GM12874 (cell line): ENCODE measurements around the gene ROBO1.

Experiments used
- CTCF ChIP-seq: IDR thresholded peaks from 2 replicates; pipeline ENCODE4 v1.5.1; 2011; ENCODE audit warnings: low read depth, mild to moderate bottlenecking, control low read depth, low read length, moderate library complexity; ENCODE audit not compliant: insufficient read depth

The ROBO1 gene

GRCh38 chr3:78666470-78666800, 1101.4 kb downstream of the ROBO1 start:
- no peak for TF ChIP-seq CTCF

GRCh38 chr3:78665776-78666469, 1101.9 kb downstream of the ROBO1 start:
- TF ChIP-seq CTCF, result no peak

- no peak for TF ChIP-seq CTCF
Observed at GRCh38 chr3:78665101-78665500, 1102.7 kb downstream of the ROBO1 start.

GRCh38 chr3:78660957-78661356, 1106.8 kb downstream of the ROBO1 start:
- no peak for TF ChIP-seq CTCF

- TF ChIP-seq CTCF, result 0 out of 2 replicates have a peak, but pooled peaks have one; percentile 24
Observed at GRCh38 chr3:78659386-78659987, 1108.3 kb downstream of the ROBO1 start.

- no peak for TF ChIP-seq CTCF
Observed at GRCh38 chr3:78647726-78648125, 1120.1 kb downstream of the ROBO1 start.

- TF ChIP-seq CTCF, result peak; percentile 58
Observed at GRCh38 chr3:78645628-78646310, 1122.0 kb downstream of the ROBO1 start.
